Stimulated activated CD4-positive, alpha-beta T cell treated with anti-CD3 and anti-CD28 coated beads, Interleukin-12 subunit alpha, Interleukin-12 subunit beta, amount 100 ng/mL, for 4 hours (primary cell): Measurements from ENCODE around the gene RNF112.
A peak's percentile ranks its signal among the peaks of the same experiment; 100 is the strongest.

ENCODE experiments used
- DNase-seq: peaks from one replicate; pipeline ENCODE4 v3.0.0-alpha.2; 2020

The RNF112 gene

GRCh38 chr17:19376811-19377210 is 34.2 kb upstream of the RNF112 start:
- no peak for DNase-seq

- DNase-seq, result peak; percentile 89
These were observed 33.2 kb upstream of the RNF112 start for GRCh38 chr17:19377602-19378415.

DNA sequence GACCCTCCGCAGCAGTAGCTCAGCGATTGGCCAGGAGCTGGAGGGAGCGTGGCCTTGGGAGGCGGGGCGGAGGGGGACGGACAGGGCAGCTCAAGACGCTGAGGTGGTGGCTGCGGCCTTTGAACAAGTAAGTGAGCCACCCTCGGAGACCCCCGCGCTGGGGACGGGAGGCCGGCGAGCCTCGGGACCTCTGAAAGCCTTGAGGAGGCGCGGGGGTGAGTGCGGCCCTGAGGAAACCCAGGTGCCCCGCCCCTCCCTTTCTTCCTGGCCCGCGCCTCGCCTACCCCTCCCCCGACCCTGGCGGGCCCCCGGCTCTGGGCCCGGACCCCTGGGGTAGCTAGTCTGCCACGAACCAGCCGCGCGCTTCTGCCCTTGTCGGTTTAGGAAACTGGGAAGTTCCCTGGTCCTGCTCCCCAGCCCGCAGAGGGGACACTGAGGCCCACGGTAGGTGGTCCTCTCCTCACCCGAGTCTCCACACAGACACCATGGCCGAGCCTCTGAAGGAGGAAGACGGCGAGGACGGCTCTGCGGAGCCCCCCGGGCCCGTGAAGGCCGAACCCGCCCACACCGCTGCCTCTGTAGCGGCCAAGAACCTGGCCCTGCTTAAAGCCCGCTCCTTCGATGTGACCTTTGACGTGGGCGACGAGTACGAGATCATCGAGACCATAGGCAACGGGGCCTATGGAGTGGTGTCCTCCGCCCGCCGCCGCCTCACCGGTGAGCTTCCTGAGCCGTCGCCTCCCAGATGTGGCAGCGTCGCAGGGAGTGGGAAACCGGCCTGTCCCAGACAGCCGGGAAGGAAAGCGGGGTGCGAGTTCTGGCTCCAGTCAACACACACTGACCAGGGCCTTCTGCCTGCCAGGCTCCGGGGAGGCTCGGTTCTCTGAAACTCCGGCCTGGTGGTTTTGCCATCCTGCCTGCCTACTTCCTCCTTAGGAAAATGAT is 32.3 kb upstream of the RNF112 start, which contains the start of gene MAPK7:
Gene MAPK7, plus strand, starts transcription at position 83 of the 945 bp plus-strand sequence. Its CDS starts 403 bp downstream, at position 486.
- no peak for DNase-seq

DNA sequence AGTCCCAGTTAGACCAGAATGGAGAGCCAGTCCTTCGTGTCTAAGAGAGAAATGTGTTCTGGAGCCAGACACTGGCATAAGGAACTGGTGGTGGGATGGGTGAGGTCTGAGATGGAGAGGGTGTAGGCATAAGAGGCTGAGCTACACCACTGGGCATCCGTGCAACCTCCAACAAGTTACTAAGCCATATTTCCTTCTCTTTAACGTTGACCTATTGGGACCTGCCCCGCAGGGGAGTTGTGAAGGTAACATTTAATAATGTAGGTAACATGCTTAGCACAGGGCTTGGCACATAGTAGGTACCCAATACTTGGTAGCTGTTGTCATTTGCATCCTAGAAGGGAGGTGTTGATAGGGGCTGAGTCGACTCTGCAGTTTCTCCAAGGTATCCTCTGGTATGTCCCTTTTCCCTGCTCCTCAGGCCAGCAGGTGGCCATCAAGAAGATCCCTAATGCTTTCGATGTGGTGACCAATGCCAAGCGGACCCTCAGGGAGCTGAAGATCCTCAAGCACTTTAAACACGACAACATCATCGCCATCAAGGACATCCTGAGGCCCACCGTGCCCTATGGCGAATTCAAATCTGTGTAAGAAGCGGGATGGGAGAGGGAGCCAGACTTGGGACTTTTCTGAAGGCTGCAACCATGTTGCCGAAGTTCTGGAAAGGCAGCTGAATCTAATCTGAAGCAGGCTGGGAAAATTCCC is 31.5 kb upstream of the RNF112 start:
- no peak for DNase-seq

GRCh38 chr17:19380481-19381301 is 30.3 kb upstream of the RNF112 start:
- DNase-seq, result no peak

- DNase-seq, result no peak
These were observed 29.7 kb upstream of the RNF112 start for GRCh38 chr17:19381361-19381740.

DNA sequence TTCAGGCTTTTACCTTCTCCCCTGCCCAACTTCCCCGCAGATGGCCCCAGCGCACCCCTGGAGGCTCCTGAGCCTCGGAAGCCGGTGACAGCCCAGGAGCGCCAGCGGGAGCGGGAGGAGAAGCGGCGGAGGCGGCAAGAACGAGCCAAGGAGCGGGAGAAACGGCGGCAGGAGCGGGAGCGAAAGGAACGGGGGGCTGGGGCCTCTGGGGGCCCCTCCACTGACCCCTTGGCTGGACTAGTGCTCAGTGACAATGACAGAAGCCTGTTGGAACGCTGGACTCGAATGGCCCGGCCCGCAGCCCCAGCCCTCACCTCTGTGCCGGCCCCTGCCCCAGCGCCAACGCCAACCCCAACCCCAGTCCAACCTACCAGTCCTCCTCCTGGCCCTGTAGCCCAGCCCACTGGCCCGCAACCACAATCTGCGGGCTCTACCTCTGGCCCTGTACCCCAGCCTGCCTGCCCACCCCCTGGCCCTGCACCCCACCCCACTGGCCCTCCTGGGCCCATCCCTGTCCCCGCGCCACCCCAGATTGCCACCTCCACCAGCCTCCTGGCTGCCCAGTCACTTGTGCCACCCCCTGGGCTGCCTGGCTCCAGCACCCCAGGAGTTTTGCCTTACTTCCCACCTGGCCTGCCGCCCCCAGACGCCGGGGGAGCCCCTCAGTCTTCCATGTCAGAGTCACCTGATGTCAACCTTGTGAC is 29.1 kb upstream of the RNF112 start:
- DNase-seq, result no peak

DNA sequence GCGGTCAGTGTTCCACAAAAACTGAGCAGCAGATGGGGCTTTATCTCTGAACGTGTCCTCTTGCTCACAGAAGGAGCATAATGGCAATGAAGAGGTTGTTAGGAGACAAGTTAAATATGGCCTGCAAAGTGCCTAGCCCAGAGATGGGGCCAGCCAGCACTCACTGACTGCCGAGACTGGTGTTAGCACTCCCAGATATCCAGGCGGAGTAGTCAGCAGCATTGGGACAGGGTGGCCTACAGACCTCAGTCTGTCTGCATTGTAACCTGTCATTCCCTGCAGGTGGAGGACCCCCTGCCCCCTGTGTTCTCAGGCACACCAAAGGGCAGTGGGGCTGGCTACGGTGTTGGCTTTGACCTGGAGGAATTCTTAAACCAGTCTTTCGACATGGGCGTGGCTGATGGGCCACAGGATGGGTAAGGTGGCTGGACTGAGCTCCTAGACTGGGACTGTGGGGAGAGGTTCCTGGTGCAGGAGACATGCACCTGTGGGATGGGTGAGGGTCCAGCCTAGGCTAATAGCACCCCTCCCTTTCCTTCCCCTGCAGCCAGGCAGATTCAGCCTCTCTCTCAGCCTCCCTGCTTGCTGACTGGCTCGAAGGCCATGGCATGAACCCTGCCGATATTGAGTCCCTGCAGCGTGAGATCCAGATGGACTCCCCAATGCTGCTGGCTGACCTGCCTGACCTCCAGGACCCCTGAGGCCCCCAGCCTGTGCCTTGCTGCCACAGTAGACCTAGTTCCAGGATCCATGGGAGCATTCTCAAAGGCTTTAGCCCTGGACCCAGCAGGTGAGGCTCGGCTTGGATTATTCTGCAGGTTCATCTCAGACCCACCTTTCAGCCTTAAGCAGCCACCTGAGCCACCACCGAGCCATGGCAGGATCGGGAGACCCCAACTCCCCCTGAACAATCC is 28.2 kb upstream of the RNF112 start:
- no peak for DNase-seq

- no peak for DNase-seq
These were observed 27.2 kb upstream of the RNF112 start for GRCh38 chr17:19383681-19384470.

- DNase-seq, result no peak
These were observed 26.2 kb upstream of the RNF112 start for GRCh38 chr17:19384723-19385391.

DNA sequence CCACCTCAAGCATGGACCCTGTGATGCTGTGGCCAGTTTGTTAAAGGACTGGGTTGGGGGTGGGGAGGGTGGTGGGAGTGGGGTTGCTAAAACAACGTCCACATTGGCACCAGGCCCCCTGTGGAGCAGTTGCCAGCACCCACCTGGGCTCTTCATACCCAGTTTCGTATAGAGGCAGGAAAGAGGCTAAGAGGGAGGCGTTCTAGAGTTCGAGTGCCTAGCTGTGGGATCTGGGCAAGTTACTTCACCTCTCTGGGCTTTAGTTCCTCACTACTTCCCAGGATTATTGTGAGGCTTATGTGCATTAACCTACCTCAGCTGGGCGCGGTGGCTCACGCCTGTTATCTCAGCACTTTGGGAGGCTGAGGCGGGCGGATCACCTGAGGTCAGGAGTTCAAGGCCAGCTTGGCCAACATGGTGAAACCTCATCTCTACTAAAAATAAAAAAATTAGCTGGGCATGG is 25.5 kb upstream of the RNF112 start:
- DNase-seq, result no peak

- no peak for DNase-seq
These were observed 24.7 kb upstream of the RNF112 start for GRCh38 chr17:19386051-19386929.

DNA sequence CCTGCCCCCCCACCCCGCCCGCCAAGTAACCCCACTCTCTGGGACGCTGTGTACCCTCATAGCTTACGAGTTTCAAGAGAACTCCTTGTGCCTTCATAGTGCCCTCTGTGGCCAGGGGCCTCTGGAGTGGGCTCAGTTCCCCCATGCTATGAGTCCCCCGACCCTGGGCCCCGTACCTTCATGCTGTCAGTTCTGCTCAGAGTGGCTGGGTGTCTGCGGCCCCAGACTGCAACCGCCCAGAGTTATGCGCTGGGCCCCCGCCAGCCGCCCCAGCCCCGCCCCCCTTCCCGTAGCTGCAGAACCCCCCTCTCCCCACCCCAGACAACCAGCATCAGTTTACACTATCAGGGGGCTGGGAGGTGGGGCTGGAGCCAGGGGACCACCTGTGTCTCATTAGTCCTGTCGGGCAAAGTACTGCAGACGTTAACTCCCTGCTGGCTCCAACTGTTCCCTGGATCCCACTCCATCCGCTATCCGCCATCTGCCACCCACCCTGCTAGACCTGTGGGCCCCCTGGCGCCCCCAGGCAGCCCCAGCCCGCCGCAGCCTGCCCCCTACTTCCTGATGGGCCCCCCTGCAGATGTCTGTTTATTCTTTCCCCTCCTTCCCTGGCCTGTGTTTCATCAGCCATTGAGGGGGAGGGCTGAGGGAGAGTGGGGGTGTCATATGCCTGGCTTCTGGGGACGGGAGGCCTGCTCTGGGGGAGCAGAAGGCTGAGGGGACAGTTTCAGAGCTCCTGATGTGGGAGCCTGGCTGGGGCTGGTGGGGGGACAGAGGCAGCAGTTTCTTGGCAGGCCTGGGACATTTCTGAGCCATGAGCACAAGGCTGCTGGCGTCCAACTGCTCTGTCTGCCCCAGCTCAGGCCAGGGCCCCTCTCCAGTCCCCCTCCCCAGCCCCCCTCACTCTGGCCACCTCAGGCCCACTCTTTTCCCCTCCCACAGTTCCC is 23.8 kb upstream of the RNF112 start, which contains the start of gene MFAP4:
Gene MFAP4, minus strand, starts transcription at position 217 of the 947 bp plus-strand sequence. Its CDS starts 35 bp downstream, at position 182.
- DNase-seq, result no peak

- DNase-seq, result no peak
These were observed 23.0 kb upstream of the RNF112 start for GRCh38 chr17:19387921-19388521.

GRCh38 chr17:19388791-19389785 is 21.9 kb upstream of the RNF112 start:
- DNase-seq, result no peak
